Measurements from ENCODE around the gene SPINK7.

Gene SPINK7

GRCh38 chr5:148333262-148333849, 21.1 kb downstream of the SPINK7 start:
- no peak overlapping the region for H3K4me3 ChIP-seq (ENCODE audit: insufficient read length, low read depth)
- no peak overlapping the region for H3K9ac ChIP-seq (ENCODE audit: insufficient read length, low read depth)
- no peaks in the 10 kb centered on the region for H3K27me3 ChIP-seq (ENCODE audit: insufficient read depth, insufficient read length)
- H3K9me3 ChIP-seq (ENCODE audit: insufficient read depth, low read length): no peaks in the 10 kb centered on the region
- H3K36me3 ChIP-seq (ENCODE audit: insufficient read depth, insufficient read length, low read length): no peaks in the 10 kb centered on the region
- H3K4me1 ChIP-seq (ENCODE audit: insufficient read depth, insufficient read length): no peaks in the 10 kb centered on the region
- TF ChIP-seq SUZ12 (IDR thresholded peaks at IDR 0.05; ENCODE audit: extremely low read depth, insufficient read depth, insufficient read length) (no peak), YY1 (IDR thresholded peaks at IDR 0.05; ENCODE audit: insufficient read depth, insufficient read length) (no peak)
- DNase-seq (ENCODE audit: low read depth, low spot score): no peak

DNA sequence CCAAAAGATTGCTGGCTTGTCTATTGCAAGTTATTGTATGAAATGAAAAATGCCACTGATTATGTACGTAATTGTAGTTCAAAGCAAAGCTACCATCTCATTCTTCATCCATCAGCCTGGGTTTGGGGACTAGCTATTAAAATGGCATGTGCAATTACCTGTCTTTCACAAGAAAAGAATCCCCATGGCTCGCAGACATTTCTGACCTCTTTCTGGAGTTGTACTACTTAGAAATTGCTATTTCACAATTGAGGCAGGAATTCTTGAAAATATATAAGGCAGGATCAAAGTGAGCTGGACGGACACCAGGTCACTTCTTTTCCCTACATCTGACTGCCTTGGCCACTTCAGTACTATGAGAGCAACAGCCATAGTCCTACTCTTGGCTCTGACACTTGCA, 23.0 kb downstream of the SPINK7 start, which contains the start of gene SPINK9:
Gene SPINK9 (plus strand): TSS at position 301 of the 400 bp plus-strand sequence. CDS start 55 bp downstream, at position 356.
- TF ChIP-seq SUZ12 (IDR thresholded peaks at IDR 0.05; ENCODE audit: extremely low read depth, insufficient read depth, insufficient read length): no peak
- no peak for TF ChIP-seq ZNF274 (IDR thresholded peaks at IDR 0.05; ENCODE audit: low read depth, low read length)
- no peak for TF ChIP-seq YY1 (IDR thresholded peaks at IDR 0.05; ENCODE audit: insufficient read depth, insufficient read length)
- H3K9ac ChIP-seq (ENCODE audit: insufficient read length, low read depth): no peak within 1 kb of the TSS
- DNase-seq (ENCODE audit: low read depth, low spot score): no peak

DNA sequence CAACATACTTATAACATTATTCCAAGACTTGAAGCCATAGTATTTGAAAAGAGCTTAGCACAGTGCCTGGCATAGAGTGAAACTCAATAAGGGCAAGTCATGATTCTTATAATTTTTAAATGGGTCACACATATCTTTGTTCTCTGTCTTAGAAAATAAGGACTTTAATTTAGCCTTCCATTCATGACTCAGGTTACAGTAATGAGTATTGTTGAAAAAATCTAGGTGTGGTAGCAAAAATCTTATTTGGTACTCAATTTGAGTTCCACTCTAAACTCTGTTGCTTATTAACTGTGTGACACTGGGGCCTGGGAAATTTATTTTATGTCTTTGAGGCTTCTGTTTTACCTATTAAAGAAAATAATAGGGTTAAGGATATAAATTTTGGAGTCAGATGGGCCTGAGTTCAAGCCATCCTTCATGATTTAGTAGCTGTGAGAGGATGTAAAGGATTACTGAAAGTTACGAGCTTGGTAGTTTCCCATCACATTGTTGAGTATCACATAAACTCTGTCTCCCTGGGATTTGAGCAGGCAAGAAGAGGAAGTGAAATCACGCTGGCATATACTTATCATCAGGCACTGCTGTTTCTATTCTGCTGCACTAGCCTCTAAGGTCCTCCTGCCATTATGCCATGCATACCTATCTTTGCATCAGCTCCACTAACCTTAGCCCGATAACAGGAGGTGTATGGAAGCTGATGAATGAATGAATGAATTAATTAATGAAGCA, 24.6 kb downstream of the SPINK7 start:
- Histone ChIP-seq H3K9me3 (ENCODE audit: insufficient read depth, low read length) (no peaks in the 10 kb centered on the region), H3K27me3 (ENCODE audit: insufficient read depth, insufficient read length) (no peaks in the 10 kb centered on the region), H3K36me3 (ENCODE audit: insufficient read depth, insufficient read length, low read length) (no peaks in the 10 kb centered on the region), H3K9ac (ENCODE audit: insufficient read length, low read depth) (no peak overlapping the region), H3K4me3 (ENCODE audit: insufficient read length, low read depth) (no peak overlapping the region), H3K4me1 (ENCODE audit: insufficient read depth, insufficient read length) (no peaks in the 10 kb centered on the region)
- TF ChIP-seq SUZ12 (IDR thresholded peaks at IDR 0.05; ENCODE audit: extremely low read depth, insufficient read depth, insufficient read length): no peak
- no peak for TF ChIP-seq ZNF274 (IDR thresholded peaks at IDR 0.05; ENCODE audit: low read depth, low read length)
- TF ChIP-seq YY1 (IDR thresholded peaks at IDR 0.05; ENCODE audit: insufficient read depth, insufficient read length): no peak
- no peak for DNase-seq (ENCODE audit: low read depth, low spot score)

More for the DNA sequence above, 23.0 kb downstream of the SPINK7 start, which contains the start of gene SPINK9:
- no peaks in the 10 kb centered on the region for H3K27me3 ChIP-seq (ENCODE audit: insufficient read depth, insufficient read length)
- H3K4me3 ChIP-seq (ENCODE audit: insufficient read length, low read depth): no peak within 1 kb of the TSS
- no peaks in the 10 kb centered on the region for H3K9me3 ChIP-seq (ENCODE audit: insufficient read depth, low read length)
- H3K36me3 ChIP-seq (ENCODE audit: insufficient read depth, insufficient read length, low read length): no peaks in the 10 kb centered on the region
- no peaks in the 10 kb centered on the region for H3K4me1 ChIP-seq (ENCODE audit: insufficient read depth, insufficient read length)

DNA sequence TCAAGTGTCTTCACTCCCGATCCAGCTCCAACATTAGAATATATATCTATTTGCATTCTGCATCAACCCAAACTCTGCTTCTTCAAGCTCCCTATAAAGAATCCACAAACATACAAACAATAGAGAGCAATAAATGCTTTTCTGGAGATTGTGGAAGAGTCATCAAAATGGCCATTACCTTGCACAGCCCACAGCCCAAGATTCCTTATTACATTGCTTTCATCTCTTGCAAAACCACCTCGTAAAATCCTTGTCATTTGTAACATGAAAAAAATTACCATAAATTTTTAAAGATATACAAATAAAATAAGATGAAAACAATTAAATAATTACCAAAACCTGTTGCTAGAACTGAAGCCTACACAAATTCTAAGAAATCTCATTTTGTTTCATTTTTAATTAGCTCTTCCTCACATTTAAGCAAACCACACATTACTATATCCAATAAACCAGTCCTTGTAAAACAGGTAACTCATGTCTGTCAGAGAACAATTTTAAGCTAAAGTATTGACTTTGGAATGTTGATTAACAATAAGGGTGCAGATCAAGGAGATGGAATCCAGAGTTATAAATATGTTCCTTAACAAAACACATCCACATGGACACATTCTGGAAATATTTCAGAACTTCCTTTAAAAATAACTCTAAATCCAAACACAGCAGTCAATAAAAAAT, 30.3 kb downstream of the SPINK7 start:
- Histone ChIP-seq H3K4me3 (ENCODE audit: insufficient read length, low read depth) (no peak overlapping the region), H3K36me3 (ENCODE audit: insufficient read depth, insufficient read length, low read length) (no peaks in the 10 kb centered on the region), H3K9me3 (ENCODE audit: insufficient read depth, low read length) (no peaks in the 10 kb centered on the region), H3K27me3 (ENCODE audit: insufficient read depth, insufficient read length) (no peaks in the 10 kb centered on the region), H3K9ac (ENCODE audit: insufficient read length, low read depth) (no peak overlapping the region), H3K4me1 (ENCODE audit: insufficient read depth, insufficient read length) (no peaks in the 10 kb centered on the region)
- DNase-seq (ENCODE audit: low read depth, low spot score): no peak
- no peak for TF ChIP-seq SUZ12 (IDR thresholded peaks at IDR 0.05; ENCODE audit: extremely low read depth, insufficient read depth, insufficient read length)
- TF ChIP-seq ZNF274 (IDR thresholded peaks at IDR 0.05; ENCODE audit: low read depth, low read length): no peak
- no peak for TF ChIP-seq YY1 (IDR thresholded peaks at IDR 0.05; ENCODE audit: insufficient read depth, insufficient read length)

GRCh38 chr5:148343046-148343407, 30.8 kb downstream of the SPINK7 start:
- no peaks in the 10 kb centered on the region for H3K9me3 ChIP-seq (ENCODE audit: insufficient read depth, low read length)
- H3K27me3 ChIP-seq (ENCODE audit: insufficient read depth, insufficient read length): no peaks in the 10 kb centered on the region
- H3K9ac ChIP-seq (ENCODE audit: insufficient read length, low read depth): no peak overlapping the region
- H3K36me3 ChIP-seq (ENCODE audit: insufficient read depth, insufficient read length, low read length): no peaks in the 10 kb centered on the region
- DNase-seq (ENCODE audit: low read depth, low spot score): no peak
- H3K4me1 ChIP-seq (ENCODE audit: insufficient read depth, insufficient read length): no peaks in the 10 kb centered on the region
- H3K4me3 ChIP-seq (ENCODE audit: insufficient read length, low read depth): no peak overlapping the region
- TF ChIP-seq SUZ12 (IDR thresholded peaks at IDR 0.05; ENCODE audit: extremely low read depth, insufficient read depth, insufficient read length) (no peak), YY1 (IDR thresholded peaks at IDR 0.05; ENCODE audit: insufficient read depth, insufficient read length) (no peak), ZNF274 (IDR thresholded peaks at IDR 0.05; ENCODE audit: low read depth, low read length) (no peak)

DNA sequence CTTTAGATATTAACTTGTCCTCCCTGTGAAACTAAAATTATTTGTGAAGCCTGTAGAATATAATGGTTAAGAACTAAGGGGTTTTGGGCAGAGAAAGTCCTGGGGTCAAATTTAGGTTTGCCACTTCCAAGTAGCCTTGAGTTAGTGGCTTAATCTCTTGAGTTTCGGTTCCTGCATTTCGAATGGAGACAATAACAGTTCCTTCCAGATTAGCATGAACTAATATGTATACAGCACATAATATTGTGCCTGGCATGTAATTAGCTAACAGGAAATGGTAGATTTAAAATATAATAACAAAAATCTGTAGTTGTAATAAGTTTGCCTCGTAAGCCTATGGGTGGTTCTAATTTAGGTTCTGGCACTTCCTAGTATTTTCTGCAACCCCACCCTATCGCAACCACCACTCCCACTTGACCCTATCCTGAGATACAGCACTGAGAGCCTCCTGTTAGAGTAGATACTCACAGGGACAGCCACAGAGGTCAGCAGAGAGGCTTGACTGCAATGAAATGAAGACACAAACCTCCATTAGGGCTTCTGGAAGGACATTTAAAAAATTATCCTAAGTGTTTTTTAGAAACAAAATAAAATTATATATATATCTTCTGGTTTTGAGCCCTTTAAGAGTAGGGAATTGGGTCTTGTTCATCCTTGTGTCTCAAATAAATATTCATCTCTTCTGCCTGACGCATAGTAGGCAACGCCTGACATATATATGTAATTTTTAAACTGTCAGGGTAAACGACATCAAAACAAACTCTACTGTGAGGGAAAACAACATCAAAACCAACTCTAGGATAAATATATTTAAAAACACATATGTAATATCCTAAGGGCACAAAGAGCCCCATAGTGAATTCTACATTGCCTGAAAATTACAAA, 31.6 kb downstream of the SPINK7 start:
- Histone ChIP-seq H3K4me3 (ENCODE audit: insufficient read length, low read depth) (no peak overlapping the region), H3K9me3 (ENCODE audit: insufficient read depth, low read length) (no peaks in the 10 kb centered on the region), H3K36me3 (ENCODE audit: insufficient read depth, insufficient read length, low read length) (no peaks in the 10 kb centered on the region), H3K4me1 (ENCODE audit: insufficient read depth, insufficient read length) (no peaks in the 10 kb centered on the region), H3K27me3 (ENCODE audit: insufficient read depth, insufficient read length) (no peaks in the 10 kb centered on the region), H3K9ac (ENCODE audit: insufficient read length, low read depth) (no peak overlapping the region)
- DNase-seq (ENCODE audit: low read depth, low spot score): no peak
- TF ChIP-seq YY1 (IDR thresholded peaks at IDR 0.05; ENCODE audit: insufficient read depth, insufficient read length): no peak
- TF ChIP-seq ZNF274 (IDR thresholded peaks at IDR 0.05; ENCODE audit: low read depth, low read length): no peak
- TF ChIP-seq SUZ12 (IDR thresholded peaks at IDR 0.05; ENCODE audit: extremely low read depth, insufficient read depth, insufficient read length): no peak

Measured in NT2/D1 (cell line).